CD4-positive, CD25-positive, alpha-beta regulatory T cell (primary cell): Measurements from ENCODE around the gene MLPH. TPM values are rescaled to one million over a fixed set of nuclear protein-coding genes. Genes with fewer than 3 reads are reported as not detected.

Experiments used
- ATAC-seq, 2 donors: fragments of 150-1000 bp; cut with Tn5 transposase; one replicate each; pipeline ENCODE4 v1.10.0; 2021; ENCODE audit warnings: low read depth in 2 of 2, moderate number of reproducible peaks in 2 of 2, moderate library complexity in 1 of 2
- DNase-seq, 3 donors: peaks; one replicate each; pipeline versions ENCODE4 v3.0.0 to v3.0.0-alpha.2; 2012 to 2022; ENCODE audit warnings: mixed read lengths in 1 of 3
- H3K27ac ChIP-seq: one replicate; pipeline ENCODE4 v1.7.0; 2013; ENCODE audit warnings: mild to moderate bottlenecking, low read length; ENCODE audit not compliant: insufficient read depth, poor library complexity, severe bottlenecking
- H3K27me3 ChIP-seq: one replicate; pipeline ENCODE4 v1.7.0; 2013; ENCODE audit warnings: low read length; ENCODE audit not compliant: control insufficient read depth, insufficient read depth
- H3K36me3 ChIP-seq: one replicate; pipeline ENCODE4 v1.7.0; 2013; ENCODE audit warnings: mild to moderate bottlenecking, low read length, moderate library complexity; ENCODE audit not compliant: control insufficient read depth, insufficient read depth
- H3K4me1 ChIP-seq: 2 replicates; pipeline ENCODE4 v1.7.0; 2013; ENCODE audit warnings: mild to moderate bottlenecking, low read length; ENCODE audit not compliant: insufficient read depth, control insufficient read depth, poor library complexity, severe bottlenecking
- H3K4me3 ChIP-seq: one replicate; pipeline ENCODE4 v1.7.0; 2013; ENCODE audit warnings: low read depth, mild to moderate bottlenecking, low read length, moderate library complexity
- H3K9me3 ChIP-seq, 2 experiments: 1 replicate in 1 of 2; 2 replicates in 1 of 2; pipeline ENCODE4 v1.7.0; 2013; ENCODE audit warnings: low read length in 2 of 2, mild to moderate bottlenecking in 1 of 2, moderate library complexity in 1 of 2; ENCODE audit not compliant: control insufficient read depth in 2 of 2
- H3K27ac Mint-ChIP-seq, 3 donors: one replicate each; pipeline ENCODE4 v1.8.0; 2020 to 2022; ENCODE audit warnings: mild to moderate bottlenecking in 3 of 3, mixed read lengths in 3 of 3, moderate library complexity in 2 of 3
- H3K27me3 Mint-ChIP-seq: one replicate; pipeline ENCODE4 v1.8.0; 2022; ENCODE audit warnings: mild to moderate bottlenecking, mixed read lengths
- H3K36me3 Mint-ChIP-seq: one replicate; pipeline ENCODE4 v1.8.0; 2020; ENCODE audit warnings: mixed read lengths
- H3K4me1 Mint-ChIP-seq, 4 donors: one replicate each; pipeline ENCODE4 v1.8.0; 2020 to 2022; ENCODE audit warnings: mixed read lengths in 4 of 4, mild to moderate bottlenecking in 1 of 4
- H3K4me3 Mint-ChIP-seq, 4 donors: one replicate each; pipeline ENCODE4 v1.8.0; 2020 to 2022; ENCODE audit warnings: mild to moderate bottlenecking in 4 of 4, mixed read lengths in 4 of 4, moderate library complexity in 3 of 4
- H3K9me3 Mint-ChIP-seq, 7 donors: one replicate each; pipeline ENCODE4 v1.8.0; 2020 to 2022; ENCODE audit warnings: mixed read lengths in 7 of 7, mild to moderate bottlenecking in 3 of 7, moderate library complexity in 2 of 7
- polyA plus RNA-seq, 4 donors: library from polyadenylated mRNA; unstranded; fragments of 300-500 nt; fragmentation: Illumina TruSeq; gene quantifications; one replicate each; pipeline ENCODE4 v1.2.3, GENCODE V29; 2021
- total RNA-seq: library from RNA; stranded (reverse); gene quantifications from one replicate; pipeline ENCODE4 v1.2.3, GENCODE V29; 2022

Gene MLPH
- total and polyA plus RNA-seq, 5 donors from 2014 or later: 0.47 TPM; not detected in 4

- ATAC-seq: no peak
- H3K27me3 ChIP-seq: no peaks in the 10 kb centered on the region
- Mint-ChIP-seq H3K4me1 (no peaks in the 10 kb centered on the region), H3K4me3 (no peak overlapping the region), H3K27ac (peak overlapping the region in 1 of 3 donors; percentile 86), H3K9me3 (peaks cover 0 to 2% (median 0%) of the 10 kb centered on the region in 7 donors), H3K36me3 (no peaks in the 10 kb centered on the region), H3K27me3 (peaks cover 12% of the 10 kb centered on the region)
- DNase-seq: no peak
- no peaks in the 10 kb centered on the region for H3K36me3 ChIP-seq
- H3K4me3 ChIP-seq: no peak overlapping the region
- H3K27ac ChIP-seq: no peak overlapping the region
- H3K9me3 ChIP-seq: no peaks in the 10 kb centered on the region
- no peaks in the 10 kb centered on the region for H3K4me1 ChIP-seq
Observed at GRCh38 chr2:237503201-237503600, 16.1 kb downstream of the MLPH start.

DNA sequence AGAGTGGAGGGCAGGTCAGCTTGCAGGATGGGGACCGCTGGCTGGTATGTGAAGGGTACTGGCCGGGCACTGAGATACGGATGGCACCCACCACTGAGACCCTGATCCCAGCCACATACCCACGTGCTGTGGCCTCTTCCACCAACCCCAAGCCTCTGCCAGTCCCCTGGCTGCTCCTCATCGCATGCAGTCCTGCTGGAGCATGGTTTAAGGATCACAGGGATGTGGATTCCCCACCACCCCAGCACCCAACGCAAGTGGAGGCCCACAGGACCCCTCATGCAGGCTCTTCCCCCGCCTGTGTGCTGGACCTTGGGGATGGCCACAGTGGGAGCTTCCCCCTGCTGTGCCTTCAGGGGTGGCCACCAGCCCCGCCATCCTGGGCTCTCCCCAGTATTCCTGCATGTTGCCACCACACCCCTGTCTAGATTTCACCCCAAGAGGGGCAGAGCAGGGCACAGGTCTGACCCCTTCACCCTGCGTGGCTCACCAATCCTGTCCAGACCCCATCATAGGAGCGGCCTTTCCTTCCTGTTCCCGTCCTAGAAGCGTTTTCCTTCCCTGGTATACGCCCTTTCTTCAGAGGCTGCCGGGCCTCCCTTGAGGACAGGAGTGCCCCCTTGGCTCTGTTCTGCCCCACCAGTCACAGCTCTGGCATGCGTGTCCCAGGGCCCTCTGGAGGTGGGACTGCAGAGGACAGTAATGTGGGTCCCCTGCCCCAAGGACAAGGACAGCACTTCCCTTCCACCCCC is 18.3 kb downstream of the MLPH start:
- Histone ChIP-seq H3K4me1 (no peaks in the 10 kb centered on the region), H3K36me3 (no peaks in the 10 kb centered on the region), H3K4me3 (no peak overlapping the region), H3K27ac (no peak overlapping the region), H3K9me3 (no peaks in the 10 kb centered on the region), H3K27me3 (peaks cover 1% of the 10 kb centered on the region)
- H3K9me3 Mint-ChIP-seq: peaks cover 0 to 2% (median 0%) of the 10 kb centered on the region in 7 donors
- no peaks in the 10 kb centered on the region for H3K4me1 Mint-ChIP-seq
- no peaks in the 10 kb centered on the region for H3K36me3 Mint-ChIP-seq
- H3K27ac Mint-ChIP-seq: no peak overlapping the region
- no peak overlapping the region for H3K4me3 Mint-ChIP-seq
- ATAC-seq (no peak), DNase-seq (no peak)
- H3K27me3 Mint-ChIP-seq: peaks cover 14% of the 10 kb centered on the region

DNA sequence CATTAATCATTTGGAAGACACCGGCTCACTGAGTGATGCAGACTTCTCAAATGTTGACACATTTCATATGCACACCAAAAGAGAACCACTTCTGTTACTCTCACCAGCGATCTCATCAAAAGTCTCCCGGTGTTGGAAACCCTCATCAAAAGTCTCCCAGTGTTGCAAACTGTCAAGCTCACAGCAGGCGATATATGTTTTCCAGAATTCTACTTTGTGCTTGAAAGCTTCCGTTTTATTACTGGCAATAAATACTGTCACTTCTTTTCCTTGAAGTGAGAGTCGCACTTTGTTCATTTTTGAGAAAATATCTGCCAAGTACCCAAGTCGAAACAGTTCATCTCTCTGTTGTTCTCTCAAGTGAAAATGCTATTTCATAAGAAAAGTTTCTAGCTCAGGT is 20.5 kb downstream of the MLPH start:
- Histone ChIP-seq H3K9me3 (no peaks in the 10 kb centered on the region), H3K4me1 (no peaks in the 10 kb centered on the region), H3K27me3 (peaks cover 1% of the 10 kb centered on the region), H3K4me3 (no peak overlapping the region), H3K27ac (no peak overlapping the region), H3K36me3 (no peaks in the 10 kb centered on the region)
- H3K4me1 Mint-ChIP-seq: no peaks in the 10 kb centered on the region
- H3K4me3 Mint-ChIP-seq: no peak overlapping the region
- H3K27me3 Mint-ChIP-seq: peaks cover 14% of the 10 kb centered on the region
- no peaks in the 10 kb centered on the region for H3K36me3 Mint-ChIP-seq
- ATAC-seq (no peak), DNase-seq (no peak)
- H3K27ac Mint-ChIP-seq: no peak overlapping the region
- no peaks in the 10 kb centered on the region for H3K9me3 Mint-ChIP-seq

GRCh38 chr2:237508361-237508760 is 21.3 kb downstream of the MLPH start:
- DNase-seq: no peak
- H3K27me3 ChIP-seq: peaks cover 1% of the 10 kb centered on the region
- H3K9me3 ChIP-seq: no peaks in the 10 kb centered on the region
- Mint-ChIP-seq H3K4me1 (no peaks in the 10 kb centered on the region), H3K27me3 (peaks cover 14% of the 10 kb centered on the region), H3K27ac (no peak overlapping the region), H3K9me3 (no peaks in the 10 kb centered on the region), H3K4me3 (peak overlapping the region in 1 of 4 donors; percentile 1), H3K36me3 (no peaks in the 10 kb centered on the region)
- H3K36me3 ChIP-seq: no peaks in the 10 kb centered on the region
- no peak for ATAC-seq
- H3K4me3 ChIP-seq: no peak overlapping the region
- no peak overlapping the region for H3K27ac ChIP-seq
- H3K4me1 ChIP-seq: no peaks in the 10 kb centered on the region

- H3K27ac ChIP-seq: no peak overlapping the region
- no peak overlapping the region for H3K4me3 ChIP-seq
- Mint-ChIP-seq H3K4me1 (no peaks in the 10 kb centered on the region), H3K27me3 (peaks cover 14% of the 10 kb centered on the region), H3K36me3 (no peaks in the 10 kb centered on the region), H3K9me3 (no peaks in the 10 kb centered on the region), H3K27ac (peak overlapping the region in 1 of 3 donors; percentile 17), H3K4me3 (no peak overlapping the region)
- no peaks in the 10 kb centered on the region for H3K9me3 ChIP-seq
- no peaks in the 10 kb centered on the region for H3K36me3 ChIP-seq
- ATAC-seq: no peak
- no peaks in the 10 kb centered on the region for H3K4me1 ChIP-seq
- no peak for DNase-seq
- H3K27me3 ChIP-seq: peaks cover 1% of the 10 kb centered on the region
Observed at GRCh38 chr2:237509151-237509550, 22.1 kb downstream of the MLPH start.

GRCh38 chr2:237509905-237510304 is 22.9 kb downstream of the MLPH start:
- no peaks in the 10 kb centered on the region for H3K36me3 ChIP-seq
- Mint-ChIP-seq H3K4me3 (no peak overlapping the region), H3K4me1 (no peaks in the 10 kb centered on the region), H3K27ac (no peak overlapping the region), H3K9me3 (no peaks in the 10 kb centered on the region), H3K27me3 (peaks cover 14% of the 10 kb centered on the region), H3K36me3 (no peaks in the 10 kb centered on the region)
- peaks cover 1% of the 10 kb centered on the region for H3K27me3 ChIP-seq
- H3K27ac ChIP-seq: no peak overlapping the region
- H3K4me3 ChIP-seq: no peak overlapping the region
- H3K9me3 ChIP-seq: no peaks in the 10 kb centered on the region
- H3K4me1 ChIP-seq: no peaks in the 10 kb centered on the region
- ATAC-seq (no peak), DNase-seq (no peak)

GRCh38 chr2:237510502-237511217 is 23.6 kb downstream of the MLPH start:
- ATAC-seq (no peak), DNase-seq (no peak)
- Histone ChIP-seq H3K4me1 (no peaks in the 10 kb centered on the region), H3K36me3 (no peaks in the 10 kb centered on the region), H3K27ac (no peak overlapping the region), H3K27me3 (peaks cover 1% of the 10 kb centered on the region), H3K9me3 (no peaks in the 10 kb centered on the region), H3K4me3 (no peak overlapping the region)
- Mint-ChIP-seq H3K4me3 (no peak overlapping the region), H3K9me3 (no peaks in the 10 kb centered on the region), H3K36me3 (no peaks in the 10 kb centered on the region), H3K4me1 (no peaks in the 10 kb centered on the region), H3K27me3 (peaks cover 14% of the 10 kb centered on the region), H3K27ac (no peak overlapping the region)

- Histone ChIP-seq H3K27ac (no peak overlapping the region), H3K9me3 (no peaks in the 10 kb centered on the region), H3K4me1 (no peaks in the 10 kb centered on the region), H3K4me3 (no peak overlapping the region), H3K36me3 (no peaks in the 10 kb centered on the region), H3K27me3 (peaks cover 1% of the 10 kb centered on the region)
- no peak overlapping the region for H3K4me3 Mint-ChIP-seq
- no peak overlapping the region for H3K27ac Mint-ChIP-seq
- ATAC-seq (no peak), DNase-seq (no peak)
- no peaks in the 10 kb centered on the region for H3K9me3 Mint-ChIP-seq
- H3K27me3 Mint-ChIP-seq: peaks cover 14% of the 10 kb centered on the region
- H3K4me1 Mint-ChIP-seq: no peaks in the 10 kb centered on the region
- no peaks in the 10 kb centered on the region for H3K36me3 Mint-ChIP-seq
Observed at GRCh38 chr2:237511433-237511832, 24.4 kb downstream of the MLPH start.
